ENCODE results near the gene TMEM270.
A peak's percentile ranks its signal among the peaks of the same experiment; 100 is the strongest.
"Not testable (repeated sequence)": the region's sequence is repeated elsewhere in the genome, so short reads cannot be mapped to it uniquely, and the experiment has no call there.

Gene TMEM270

DNA sequence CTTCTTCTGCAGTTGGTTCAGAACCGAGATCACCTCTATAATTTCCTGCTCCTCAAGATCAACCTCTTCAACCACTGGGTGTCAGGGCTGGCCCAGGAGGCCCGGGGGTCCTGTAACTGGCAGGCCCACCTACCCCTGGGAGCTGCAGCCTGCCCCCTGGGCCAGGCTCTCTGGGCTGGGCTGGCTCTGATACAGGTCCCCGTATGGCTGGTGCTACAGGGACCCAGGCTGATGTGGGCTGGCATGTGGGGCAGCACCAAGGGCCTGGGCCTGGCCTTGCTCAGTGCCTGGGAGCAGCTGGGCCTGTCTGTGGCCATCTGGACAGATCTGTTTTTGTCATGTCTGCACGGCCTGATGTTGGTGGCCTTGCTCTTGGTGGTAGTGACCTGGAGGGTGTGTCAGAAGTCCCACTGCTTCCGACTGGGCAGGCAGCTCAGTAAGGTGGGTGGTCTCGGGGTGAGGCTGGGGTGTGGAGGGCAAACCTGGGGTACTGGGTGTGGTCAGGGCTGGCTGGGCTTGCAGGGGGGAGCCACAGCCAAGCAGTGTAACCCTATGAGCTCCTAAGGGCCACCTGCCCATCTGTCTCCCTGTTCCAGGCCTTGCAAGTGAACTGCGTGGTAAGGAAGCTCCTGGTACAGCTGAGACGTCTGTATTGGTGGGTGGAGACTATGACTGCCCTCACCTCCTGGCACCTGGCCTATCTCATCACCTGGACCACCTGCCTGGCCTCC lies 4.2 kb downstream of the TMEM270 start:
- no peak for DNase-seq

DNA sequence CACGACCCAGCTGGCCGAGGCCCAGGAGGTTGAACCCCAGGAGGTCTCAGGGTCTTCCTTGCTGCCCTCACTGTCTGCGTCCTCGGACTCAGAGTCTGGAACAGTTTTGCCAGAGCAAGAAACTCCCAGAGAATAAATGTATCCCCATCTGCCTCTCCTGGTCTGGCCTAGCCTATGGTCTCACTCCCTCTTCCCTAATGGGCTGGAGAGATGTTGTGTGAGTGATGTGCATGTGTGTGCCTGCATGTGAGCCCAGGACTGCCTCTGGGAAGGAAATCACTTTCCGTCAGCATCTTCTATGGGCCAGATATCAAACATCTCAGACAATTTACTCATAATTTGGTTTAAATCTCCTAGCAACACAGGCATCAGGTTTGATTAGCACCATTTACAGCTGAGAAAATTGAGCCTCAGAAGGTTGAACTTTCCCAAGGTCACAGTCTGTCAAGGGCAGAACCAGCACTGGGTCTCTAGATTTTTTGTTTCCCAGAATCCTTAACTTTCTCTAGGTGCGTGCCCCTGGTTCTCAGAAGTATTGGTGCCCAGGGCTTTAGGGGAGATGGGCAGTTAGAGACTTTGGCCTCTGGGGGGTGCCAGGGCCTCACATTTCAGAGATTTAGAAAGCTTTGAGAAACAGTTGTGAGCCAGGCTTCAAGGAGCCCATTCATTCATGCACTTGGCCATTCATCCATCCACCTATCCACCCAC lies 4.9 kb downstream of the TMEM270 start:
- DNase-seq = peak; percentile 11

GRCh38 chr7:73866446-73866767 lies 5.4 kb downstream of the TMEM270 start:
- no peak for DNase-seq

DNA sequence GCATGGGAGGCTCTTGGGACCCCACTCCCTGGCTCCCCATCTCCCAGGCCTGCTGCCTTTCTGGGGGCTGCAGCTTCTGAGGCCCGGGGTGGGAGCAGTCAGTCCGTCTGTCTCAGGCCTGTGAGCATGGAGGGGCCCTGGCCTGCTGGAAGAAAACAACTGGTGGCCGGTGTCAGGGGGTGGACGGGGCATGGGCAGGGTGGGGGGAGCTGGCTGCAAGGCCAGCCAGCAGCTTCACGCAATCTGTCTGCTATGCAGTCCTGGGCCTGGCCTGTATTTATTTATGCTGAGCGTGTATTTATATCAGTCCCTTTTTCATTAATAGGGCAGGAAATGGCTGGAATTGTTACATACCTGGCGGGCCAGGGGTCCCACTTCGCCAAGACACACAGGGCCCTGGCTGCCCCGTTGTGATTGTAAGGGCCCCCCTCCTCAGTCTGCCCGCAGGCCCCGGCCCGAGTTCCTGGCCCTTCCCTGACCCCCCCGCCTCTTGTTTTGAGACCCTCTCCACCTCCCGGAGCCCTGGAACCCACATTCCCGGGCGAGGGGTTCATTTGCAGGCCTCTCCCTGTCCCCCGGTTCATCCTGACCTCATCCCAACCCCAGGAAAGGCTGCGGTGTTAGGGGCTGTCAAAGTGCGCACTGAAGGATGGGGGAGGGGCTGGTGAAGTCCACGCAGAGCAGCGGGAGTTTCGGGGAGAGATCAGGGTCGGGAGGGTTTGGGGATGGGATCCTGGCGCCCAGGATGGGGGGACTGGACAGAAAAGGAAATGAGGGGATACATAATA lies 8.2 kb downstream of the TMEM270 start:
- DNase-seq = no peak

DNA sequence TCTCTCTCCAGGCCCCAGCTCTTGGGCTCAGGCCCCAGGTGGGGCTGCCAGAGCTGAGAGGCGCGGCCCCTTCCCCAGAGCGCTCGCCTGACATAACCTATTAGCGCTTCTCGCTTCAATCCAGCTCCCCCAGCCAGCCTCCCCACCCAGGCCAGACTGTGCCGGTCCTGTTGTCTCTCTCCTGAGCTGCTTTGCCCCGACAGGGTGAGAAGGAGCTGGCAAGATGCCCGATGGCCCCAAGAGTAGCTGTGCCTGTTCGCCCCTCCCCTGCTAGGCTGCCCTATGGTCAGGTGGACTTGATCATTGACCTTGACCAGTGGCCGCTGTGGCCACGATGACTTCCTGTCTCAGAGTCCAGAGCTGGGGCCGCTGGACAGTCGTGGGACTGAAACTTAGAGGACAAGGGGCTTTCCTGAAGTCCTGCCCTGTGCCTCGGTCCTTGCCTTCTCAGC lies 9.1 kb downstream of the TMEM270 start:
- no peak for DNase-seq

DNA sequence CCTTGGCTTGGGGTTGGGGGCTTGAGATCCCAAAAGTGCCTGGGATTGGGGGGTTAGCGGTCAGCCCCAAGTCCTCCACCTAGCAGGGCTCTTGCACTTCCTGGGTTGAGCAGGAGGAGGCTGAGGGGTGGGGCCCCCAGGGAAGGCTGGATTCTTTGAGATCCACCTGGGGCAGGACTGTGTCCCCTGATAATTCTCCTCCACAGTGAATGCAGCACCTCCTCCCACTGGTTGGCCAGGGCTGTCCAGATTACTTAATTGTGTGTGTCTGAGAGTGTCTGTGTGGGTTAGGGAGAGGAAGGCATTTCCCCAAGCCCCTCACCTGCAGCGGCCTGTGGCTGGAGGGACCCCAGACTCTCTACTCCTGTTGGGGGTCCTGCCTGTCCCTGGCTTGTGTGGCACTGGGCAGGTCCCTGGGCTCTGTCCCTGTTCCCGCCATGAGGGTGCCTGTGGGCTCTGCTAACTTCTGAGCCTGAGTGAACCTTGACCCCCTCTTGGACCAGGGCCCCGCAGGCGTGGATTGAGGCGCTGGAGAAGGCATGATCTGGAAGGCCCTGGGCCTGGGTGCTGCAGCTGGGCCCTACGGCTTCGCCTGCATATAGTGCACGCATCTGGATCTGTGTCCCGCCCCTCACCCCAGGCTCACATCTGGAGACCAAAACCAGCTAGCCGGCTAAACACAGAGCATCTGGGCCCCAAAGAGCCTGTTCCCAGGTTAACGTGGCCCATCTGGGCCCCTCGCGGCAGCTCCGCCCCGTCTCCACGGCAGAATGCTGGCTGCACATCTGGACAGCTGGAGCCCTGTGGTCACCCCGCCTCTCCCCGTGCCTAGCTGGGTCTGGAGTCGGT lies 10.4 kb downstream of the TMEM270 start:
- no peak for DNase-seq

GRCh38 chr7:73872056-73872908 lies 11.3 kb downstream of the TMEM270 start:
- DNase-seq = no peak

DNA sequence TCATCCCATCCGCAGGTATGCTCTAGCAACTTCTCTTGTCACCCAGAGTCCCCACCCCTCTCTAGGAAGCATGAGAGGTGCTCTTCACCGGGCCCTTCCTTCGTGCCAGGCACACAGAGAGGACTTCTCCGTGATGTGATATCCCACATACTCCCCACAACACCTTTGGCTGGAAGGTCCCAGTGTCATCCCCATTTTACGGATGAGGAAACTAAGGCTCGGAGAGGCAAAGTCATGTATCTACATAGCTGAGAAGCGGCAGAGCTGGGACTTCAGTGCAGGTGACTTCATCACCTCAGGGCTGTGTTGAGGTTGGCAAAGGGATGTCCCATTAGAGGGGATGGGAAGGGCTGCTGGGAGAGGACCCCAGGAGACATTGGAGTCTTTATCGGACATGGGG lies 15.4 kb downstream of the TMEM270 start:
- DNase-seq = no peak

- DNase-seq = no peak
Measured at GRCh38 chr7:73876973-73877372, 16.0 kb downstream of the TMEM270 start.

DNA sequence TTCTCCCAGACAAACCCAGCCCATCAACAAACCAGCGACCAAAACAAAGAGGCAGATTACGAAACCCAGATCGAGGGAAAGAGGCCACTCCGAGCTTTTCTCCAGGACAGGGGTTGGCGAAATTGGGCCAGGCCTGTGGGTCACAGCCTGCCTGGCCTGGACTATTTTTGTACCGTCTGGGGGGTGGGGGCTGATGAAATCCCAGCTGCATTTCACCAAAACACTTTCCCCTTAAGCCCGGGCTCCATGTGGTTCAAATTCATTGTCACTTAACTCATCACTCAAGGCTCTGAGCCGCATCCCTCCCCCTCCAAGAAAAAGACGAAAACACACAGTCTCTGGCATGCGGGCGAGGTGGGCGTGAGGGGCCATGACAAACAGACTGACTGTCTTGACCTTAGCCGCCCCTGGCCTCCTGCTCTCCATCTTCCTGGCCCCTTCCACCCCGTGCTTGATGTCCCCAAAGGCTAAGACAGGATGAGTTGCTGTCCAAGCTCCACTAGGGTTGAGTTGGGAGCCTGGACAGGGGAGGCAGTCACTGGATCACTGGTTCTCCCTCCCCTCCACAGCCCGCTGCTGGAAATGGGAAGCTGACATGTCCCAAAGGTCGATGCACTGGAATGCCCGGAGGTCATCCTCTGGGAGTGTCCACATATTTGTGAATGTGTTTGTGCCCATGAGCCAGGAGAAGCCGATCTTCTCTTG lies 19.2 kb downstream of the TMEM270 start:
- no peak for DNase-seq

GRCh38 chr7:73880755-73881328 lies 19.9 kb downstream of the TMEM270 start:
- no peak for DNase-seq

GRCh38 chr7:73881352-73882046 lies 20.5 kb downstream of the TMEM270 start:
- no peak for DNase-seq

GRCh38 chr7:73882047-73882402 lies 21.1 kb downstream of the TMEM270 start:
- DNase-seq = no peak

DNA sequence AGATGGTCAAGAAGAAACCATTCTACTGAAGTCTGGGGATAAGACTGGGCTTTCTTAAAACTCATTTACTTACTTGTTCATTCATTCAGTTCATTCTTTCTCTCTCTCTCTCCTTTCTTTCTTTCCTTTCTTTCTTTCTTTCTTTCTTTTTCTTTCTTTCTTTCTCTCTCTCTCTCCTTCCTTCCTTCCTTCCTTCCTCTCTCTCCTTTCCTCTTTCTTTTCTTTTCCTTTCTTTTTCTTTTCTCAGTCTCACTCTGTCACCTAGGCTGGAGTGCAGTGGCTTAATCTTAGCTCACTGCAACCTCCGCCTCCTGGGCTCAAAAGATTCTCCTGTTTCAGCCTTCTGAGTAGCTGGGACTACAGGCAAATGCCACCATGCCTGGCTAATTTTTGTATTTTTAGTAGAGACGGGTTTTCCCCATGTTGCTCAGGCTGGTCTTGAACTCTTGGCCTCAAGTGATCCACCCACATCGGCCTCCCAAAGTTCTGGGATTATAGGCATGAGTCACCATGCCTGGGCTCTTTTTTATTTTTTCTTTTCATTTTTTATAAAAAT lies 24.0 kb downstream of the TMEM270 start:
- DNase-seq = not testable (repeated sequence)

GRCh38 chr7:73885433-73885974 lies 24.5 kb downstream of the TMEM270 start:
- no peak for DNase-seq

DNA sequence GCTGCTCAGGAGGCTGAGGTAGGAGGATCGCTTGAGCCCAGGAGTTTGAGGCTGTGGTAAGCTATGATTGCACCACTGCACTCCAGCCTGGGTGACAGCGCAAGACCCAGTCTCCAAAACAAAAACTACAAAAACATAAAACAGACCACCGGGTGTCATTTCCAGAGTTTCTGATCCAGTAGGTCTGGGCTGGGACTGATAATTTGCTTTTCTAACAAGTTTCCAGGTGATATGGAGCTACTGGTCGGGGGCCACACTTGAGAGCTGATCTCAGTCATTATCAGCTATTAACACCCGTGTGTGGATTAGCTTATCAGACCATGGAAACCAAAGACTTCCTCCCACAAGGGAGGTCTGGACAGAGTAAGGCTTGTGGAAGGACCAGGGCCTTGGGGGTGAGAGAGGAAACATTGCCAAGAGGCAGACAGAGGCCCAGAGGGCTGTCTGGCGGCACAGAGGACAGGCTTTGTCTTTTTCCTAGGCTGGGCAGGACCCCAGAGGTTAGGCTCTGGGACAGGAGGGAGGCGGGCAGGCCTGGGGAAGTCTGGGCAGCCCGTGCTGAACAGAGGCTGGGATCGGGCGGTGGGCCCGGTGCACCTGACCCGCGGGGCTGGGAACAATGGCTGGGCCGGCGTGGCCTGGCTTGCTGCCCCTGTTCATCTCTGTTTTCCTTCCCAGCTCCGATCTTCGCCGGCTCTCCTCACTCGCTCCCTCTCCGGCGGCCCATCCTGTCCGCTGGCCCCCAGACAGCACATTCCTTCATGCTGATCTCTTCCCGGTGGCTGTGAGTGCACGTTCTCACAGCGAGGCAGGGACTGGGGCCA lies 25.2 kb downstream of the TMEM270 start:
- DNase-seq = no peak

- no peak for DNase-seq
Measured at GRCh38 chr7:73887762-73888161, 26.8 kb downstream of the TMEM270 start.

DNA sequence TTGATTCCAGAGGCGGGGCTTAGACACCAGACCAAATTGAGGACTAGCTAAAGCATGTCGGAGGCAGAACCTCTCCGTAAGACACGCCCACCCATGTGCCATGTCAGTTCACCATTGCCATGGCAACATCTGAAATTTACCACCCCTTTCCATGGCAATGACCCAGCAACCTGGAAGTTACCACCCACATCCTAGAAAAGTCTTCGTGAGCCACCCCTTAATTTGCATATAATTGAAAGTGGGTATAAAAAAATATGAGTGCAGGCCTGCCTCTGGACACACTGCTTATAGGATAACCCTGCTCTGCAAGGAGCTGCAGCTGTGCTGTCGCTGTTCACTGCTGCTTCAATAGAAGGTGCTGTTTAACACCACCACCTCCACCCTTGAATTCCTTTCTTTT lies 28.0 kb downstream of the TMEM270 start:
- DNase-seq = no peak
